ENCODE data around the gene KRT85. TPM values are rescaled to one million over a fixed set of nuclear protein-coding genes. Genes with fewer than 3 reads are reported as not detected.

Gene KRT85
- total RNA-seq, 2 donors from 2014 or later: not detected

- Histone ChIP-seq H3K4me1 (ENCODE audit: control insufficient read depth in 1 of 2, low read depth in 2 of 2) (peaks cover under 1% of the 10 kb centered on the region in 2 donors), H3K9me3 (no peaks in the 10 kb centered on the region), H3K4me3 (no peak within 1 kb of the TSS), H3K27ac (no peak within 1 kb of the TSS), H3K27me3 (replicated peaks; ENCODE audit: insufficient read depth) (no peaks in the 10 kb centered on the region), H3K36me3 (no peaks in the 10 kb centered on the region)
- ATAC-seq (ENCODE audit: insufficient number of reproducible peaks, low FRiP score, low read depth): no peak
- DNase-seq (ENCODE audit: low spot score): no peak
- TF ChIP-seq, protein P1, sequence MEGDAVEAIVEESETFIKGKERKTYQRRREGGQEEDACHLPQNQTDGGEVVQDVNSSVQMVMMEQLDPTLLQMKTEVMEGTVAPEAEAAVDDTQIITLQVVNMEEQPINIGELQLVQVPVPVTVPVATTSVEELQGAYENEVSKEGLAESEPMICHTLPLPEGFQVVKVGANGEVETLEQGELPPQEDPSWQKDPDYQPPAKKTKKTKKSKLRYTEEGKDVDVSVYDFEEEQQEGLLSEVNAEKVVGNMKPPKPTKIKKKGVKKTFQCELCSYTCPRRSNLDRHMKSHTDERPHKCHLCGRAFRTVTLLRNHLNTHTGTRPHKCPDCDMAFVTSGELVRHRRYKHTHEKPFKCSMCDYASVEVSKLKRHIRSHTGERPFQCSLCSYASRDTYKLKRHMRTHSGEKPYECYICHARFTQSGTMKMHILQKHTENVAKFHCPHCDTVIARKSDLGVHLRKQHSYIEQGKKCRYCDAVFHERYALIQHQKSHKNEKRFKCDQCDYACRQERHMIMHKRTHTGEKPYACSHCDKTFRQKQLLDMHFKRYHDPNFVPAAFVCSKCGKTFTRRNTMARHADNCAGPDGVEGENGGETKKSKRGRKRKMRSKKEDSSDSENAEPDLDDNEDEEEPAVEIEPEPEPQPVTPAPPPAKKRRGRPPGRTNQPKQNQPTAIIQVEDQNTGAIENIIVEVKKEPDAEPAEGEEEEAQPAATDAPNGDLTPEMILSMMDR (IDR thresholded peaks at IDR 0.05): no peak
Measured at GRCh38 chr12:52320784-52321400, 46.4 kb downstream of the KRT85 start, which contains the start of gene KRT83. TSS of gene KRT83 (minus strand) at chr12:52321398. CDS start at chr12:52321335, 63 bp downstream.

- H3K36me3 ChIP-seq: no peaks in the 10 kb centered on the region
- no peak overlapping the region for H3K27ac ChIP-seq
- ATAC-seq (ENCODE audit: insufficient number of reproducible peaks, low FRiP score, low read depth) (no peak), DNase-seq (ENCODE audit: low spot score) (no peak)
- no peaks in the 10 kb centered on the region for H3K4me1 ChIP-seq (ENCODE audit: control insufficient read depth in 1 of 2, low read depth in 2 of 2)
- no peak overlapping the region for H3K4me3 ChIP-seq
- H3K27me3 ChIP-seq (replicated peaks; ENCODE audit: insufficient read depth): no peaks in the 10 kb centered on the region
- TF ChIP-seq, protein P1 (IDR thresholded peaks at IDR 0.05): no peak
- no peaks in the 10 kb centered on the region for H3K9me3 ChIP-seq
Measured at GRCh38 chr12:52319097-52319496, 48.2 kb downstream of the KRT85 start.

DNA sequence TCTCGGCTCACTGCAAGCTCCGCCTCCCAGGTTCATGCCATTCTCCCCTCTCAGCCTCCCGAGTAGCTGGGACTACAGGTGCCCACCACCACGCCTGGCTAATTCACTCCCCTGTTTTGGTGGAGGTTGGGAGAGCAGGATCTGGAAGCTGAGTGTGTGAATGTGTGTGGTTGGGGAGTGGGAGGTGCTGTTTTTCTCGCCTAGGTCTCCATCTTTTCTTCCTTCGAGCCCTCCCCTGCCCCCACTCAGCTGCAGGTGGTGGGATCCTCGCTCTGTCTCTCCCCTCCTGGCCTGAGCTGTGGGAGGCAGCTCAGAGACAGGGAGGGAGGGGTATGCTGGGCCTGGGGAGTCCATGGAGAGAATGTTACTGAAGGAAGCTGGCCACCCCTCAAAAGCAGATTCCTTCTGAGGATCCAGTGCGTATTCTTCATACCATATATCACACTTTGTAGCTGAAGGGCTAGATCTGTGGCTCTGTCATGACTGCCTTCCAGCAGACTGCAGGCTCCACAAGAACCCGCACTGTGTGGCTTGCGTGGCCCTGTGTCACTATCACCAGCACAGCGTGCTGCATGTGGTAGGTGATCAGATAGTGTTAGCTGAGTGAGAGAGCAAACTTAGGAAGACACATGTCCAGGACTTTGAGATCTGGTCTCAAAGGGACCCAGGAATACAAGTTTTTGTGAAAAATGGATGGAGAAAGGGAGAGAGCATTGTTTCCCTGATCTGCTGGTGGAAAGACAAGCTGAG, 48.9 kb downstream of the KRT85 start:
- ATAC-seq (ENCODE audit: insufficient number of reproducible peaks, low FRiP score, low read depth) (no peak), DNase-seq (ENCODE audit: low spot score) (no peak)
- no peaks in the 10 kb centered on the region for H3K36me3 ChIP-seq
- no peaks in the 10 kb centered on the region for H3K27me3 ChIP-seq (replicated peaks; ENCODE audit: insufficient read depth)
- no peaks in the 10 kb centered on the region for H3K9me3 ChIP-seq
- H3K27ac ChIP-seq: no peak overlapping the region
- TF ChIP-seq, protein P1 (IDR thresholded peaks at IDR 0.05): no peak
- no peaks in the 10 kb centered on the region for H3K4me1 ChIP-seq (ENCODE audit: control insufficient read depth in 1 of 2, low read depth in 2 of 2)
- H3K4me3 ChIP-seq: no peak overlapping the region

DNA sequence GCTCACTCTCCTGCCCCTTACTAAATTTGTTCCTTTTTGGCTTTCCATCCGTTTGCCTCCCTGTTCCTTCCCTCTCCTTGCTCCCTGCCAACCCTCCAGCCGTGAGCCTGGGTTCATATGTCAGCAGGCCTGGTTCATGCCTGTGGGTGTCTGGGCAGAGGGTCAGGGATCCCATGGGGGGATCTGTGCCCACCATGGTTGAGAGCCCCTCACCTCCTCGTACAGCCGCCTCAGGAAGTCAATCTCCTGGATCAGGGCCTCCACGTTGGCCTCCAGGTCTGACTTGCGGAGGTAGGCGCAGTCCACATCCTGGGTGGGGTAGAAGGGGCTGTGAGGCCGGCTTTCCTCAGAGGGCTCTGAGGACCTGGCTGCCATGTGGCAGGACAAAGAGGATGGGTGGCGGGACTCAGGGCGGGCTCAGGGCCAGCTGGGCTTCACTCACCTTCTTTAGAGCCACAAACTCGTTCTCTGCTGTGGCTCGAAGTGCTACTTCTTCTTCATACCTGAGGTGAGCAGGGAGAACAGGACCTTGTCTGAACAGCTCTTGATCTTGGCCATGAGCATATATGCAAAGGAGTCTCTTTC, 49.7 kb downstream of the KRT85 start:
- Histone ChIP-seq H3K4me1 (ENCODE audit: control insufficient read depth in 1 of 2, low read depth in 2 of 2) (no peaks in the 10 kb centered on the region), H3K27ac (no peak overlapping the region), H3K9me3 (no peaks in the 10 kb centered on the region), H3K4me3 (no peak overlapping the region), H3K27me3 (replicated peaks; ENCODE audit: insufficient read depth) (no peaks in the 10 kb centered on the region), H3K36me3 (no peaks in the 10 kb centered on the region)
- TF ChIP-seq, protein P1 (IDR thresholded peaks at IDR 0.05): no peak
- ATAC-seq (ENCODE audit: insufficient number of reproducible peaks, low FRiP score, low read depth) (no peak), DNase-seq (ENCODE audit: low spot score) (no peak)

DNA sequence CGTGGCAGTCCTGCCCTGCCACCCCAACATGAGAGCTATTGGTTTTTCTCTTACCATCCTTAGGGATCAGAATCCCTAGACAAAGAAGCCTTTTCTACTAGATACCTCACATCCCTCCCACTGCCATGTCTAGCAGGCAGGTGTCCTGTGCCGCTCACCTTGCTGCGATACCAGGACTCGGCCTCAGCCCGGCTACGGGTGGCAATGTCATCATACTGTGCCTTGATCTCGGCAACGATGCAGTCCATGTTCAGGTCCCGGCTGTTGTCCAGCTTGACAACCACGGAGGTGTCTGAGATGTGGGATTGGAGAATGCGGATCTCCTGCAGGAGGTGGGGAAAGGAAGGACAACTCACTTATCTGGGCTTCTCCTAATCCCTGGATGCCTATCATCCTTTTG, 50.6 kb downstream of the KRT85 start:
- no peak overlapping the region for H3K27ac ChIP-seq
- H3K27me3 ChIP-seq (replicated peaks; ENCODE audit: insufficient read depth): no peaks in the 10 kb centered on the region
- TF ChIP-seq, protein P1 (IDR thresholded peaks at IDR 0.05): no peak
- no peak overlapping the region for H3K4me3 ChIP-seq
- DNase-seq (ENCODE audit: low spot score) (no peak), ATAC-seq (ENCODE audit: insufficient number of reproducible peaks, low FRiP score, low read depth) (no peak)
- no peaks in the 10 kb centered on the region for H3K4me1 ChIP-seq (ENCODE audit: control insufficient read depth in 1 of 2, low read depth in 2 of 2)
- no peaks in the 10 kb centered on the region for H3K9me3 ChIP-seq
- no peaks in the 10 kb centered on the region for H3K36me3 ChIP-seq

Data from thoracic aorta (tissue), 2 donors.